HG03095 (cell line): ENCODE data around the gene SLC6A2.

Experiments
- ATAC-seq: cut with Tn5 transposase; IDR thresholded peaks from one replicate; pipeline ENCODE4 v1.9.1; 2021; ENCODE audit warnings: moderate library complexity; ENCODE audit not compliant: unreplicated experiment

The SLC6A2 gene

GRCh38 chr16:55647343-55647742 is 8.4 kb upstream of the SLC6A2 start:
- no peak for ATAC-seq

GRCh38 chr16:55647798-55648197 is 8.0 kb upstream of the SLC6A2 start:
- ATAC-seq, result no peak

DNA sequence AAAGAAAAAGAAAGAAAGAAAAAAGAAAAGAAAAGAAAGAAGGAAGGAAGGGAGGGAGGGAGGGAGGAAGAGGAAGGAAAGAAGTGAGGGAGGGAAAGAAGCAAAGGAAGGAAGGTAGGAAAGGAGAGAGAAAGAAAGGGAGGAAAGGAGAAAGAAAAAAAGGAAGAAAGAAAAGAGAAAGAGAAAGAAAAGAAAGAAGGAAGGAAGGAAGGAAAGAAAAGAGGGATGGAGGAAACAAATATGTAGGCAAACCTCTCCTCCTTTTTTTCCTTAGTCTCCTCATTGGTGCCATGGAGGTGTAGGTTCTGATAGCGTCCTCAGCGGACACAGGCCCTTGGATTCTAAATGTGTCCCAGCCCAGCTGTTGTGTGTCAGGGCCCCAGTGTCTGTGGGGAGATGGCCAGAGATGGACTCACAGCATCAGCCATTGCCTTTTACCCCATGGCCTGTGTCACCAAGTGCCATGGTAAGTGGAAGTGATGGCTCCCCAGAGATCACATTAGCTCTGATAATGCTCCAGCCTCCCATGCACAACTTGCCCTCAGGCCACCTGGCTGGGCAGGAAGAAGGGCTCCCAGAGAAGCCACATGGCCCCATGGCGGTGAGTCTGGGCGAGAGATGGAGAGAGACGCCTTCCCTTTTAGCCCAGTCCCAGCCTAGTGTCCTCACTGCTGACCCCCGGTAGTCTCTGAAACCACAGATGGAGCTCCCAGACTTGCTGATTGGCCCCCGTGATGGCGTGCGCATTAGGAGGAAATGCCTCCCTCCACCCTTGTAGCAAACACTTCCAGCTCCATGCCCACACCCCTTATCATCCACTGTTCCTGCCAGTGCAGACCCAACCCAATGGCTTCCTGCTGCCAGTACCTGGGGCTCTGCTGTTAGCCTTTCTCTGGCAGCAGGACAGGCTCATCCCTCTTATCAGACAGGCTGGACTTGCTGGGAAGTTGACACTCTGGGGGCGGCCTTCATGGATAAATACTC is 3.7 kb upstream of the SLC6A2 start:
- no peak for ATAC-seq

- no peak for ATAC-seq
These were observed 2.7 kb upstream of the SLC6A2 start for GRCh38 chr16:55653106-55653505.

DNA sequence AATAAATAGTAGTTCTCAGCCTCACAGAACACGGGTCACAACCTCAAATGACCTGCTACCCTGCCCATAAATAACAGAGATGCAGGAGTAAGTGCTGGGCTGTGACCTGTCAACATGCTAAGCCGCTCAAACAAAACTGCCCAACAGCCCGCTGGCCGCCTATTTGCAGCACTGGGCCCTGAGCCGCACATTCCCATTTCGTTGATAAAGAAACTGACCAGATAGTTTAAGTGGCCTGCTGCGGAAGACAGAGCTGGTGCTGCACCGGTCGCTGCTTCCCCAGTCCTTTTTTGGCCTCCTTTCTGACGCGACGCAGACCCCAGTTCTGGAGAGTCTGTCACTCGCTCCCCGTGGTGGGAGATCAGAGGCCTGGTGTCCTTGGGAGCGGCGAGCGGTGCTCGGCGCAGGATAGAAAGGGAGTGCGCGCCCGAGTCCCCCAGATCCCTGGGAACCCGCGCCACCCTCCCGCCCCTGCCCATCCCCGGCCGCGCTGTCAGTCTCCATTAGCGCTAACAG is 349 bp upstream of the SLC6A2 start:
- no peak for ATAC-seq

DNA sequence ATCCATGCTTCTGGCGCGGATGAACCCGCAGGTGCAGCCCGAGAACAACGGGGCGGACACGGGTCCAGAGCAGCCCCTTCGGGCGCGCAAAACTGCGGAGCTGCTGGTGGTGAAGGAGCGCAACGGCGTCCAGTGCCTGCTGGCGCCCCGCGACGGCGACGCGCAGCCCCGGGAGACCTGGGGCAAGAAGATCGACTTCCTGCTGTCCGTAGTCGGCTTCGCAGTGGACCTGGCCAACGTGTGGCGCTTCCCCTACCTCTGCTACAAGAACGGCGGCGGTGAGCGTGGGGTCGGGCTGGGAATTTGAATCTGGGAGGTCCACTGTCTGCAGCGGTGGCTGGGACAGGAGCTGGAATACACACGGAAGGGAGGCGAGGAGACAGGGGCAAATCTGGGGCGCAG is 904 bp downstream of the SLC6A2 start:
- no peak for ATAC-seq

DNA sequence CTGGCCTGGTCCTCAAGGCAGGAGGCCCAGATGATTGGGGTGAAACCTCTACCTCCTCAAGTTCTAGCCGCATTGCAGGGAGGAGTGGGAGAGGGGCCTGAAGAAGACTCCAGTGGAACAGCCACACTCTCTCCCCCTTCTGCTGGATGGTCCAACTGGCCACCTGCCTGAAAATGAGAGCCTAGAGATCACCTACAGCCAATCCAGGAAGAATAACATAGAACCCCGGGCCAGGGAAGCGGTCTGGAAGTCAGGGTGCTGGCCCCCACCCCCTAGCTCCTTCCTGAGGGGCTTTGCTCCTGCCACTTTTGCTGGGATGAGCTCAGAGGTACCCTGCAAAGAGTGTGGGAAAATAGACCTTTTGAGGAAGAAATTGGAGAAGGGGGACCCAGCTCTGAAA is 1.8 kb downstream of the SLC6A2 start:
- no peak for ATAC-seq

- no peak for ATAC-seq
These were observed 3.2 kb downstream of the SLC6A2 start for GRCh38 chr16:55658898-55659420.

DNA sequence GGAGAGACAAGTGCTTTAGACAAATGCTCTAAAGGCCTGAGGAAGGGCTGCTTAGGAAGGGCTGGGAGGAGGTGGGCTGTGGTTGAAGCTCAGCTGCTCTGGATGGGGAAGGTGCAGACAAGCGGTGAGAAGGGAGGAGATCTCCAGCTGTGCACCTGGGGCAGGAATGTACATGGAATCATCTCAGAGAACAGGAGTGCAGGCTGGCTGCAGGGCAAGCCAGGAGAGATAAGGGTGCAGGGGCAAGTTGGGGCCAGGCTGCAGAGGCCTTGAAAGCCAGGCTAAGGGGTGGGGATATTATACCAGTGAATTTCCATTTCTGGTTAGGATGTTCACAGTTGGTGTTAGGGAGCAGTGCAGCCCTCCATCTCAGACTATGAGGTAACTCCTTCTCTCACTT is 4.2 kb downstream of the SLC6A2 start:
- ATAC-seq, result no peak

- ATAC-seq, result no peak
These were observed 5.0 kb downstream of the SLC6A2 start for GRCh38 chr16:55660828-55661227.

- no peak for ATAC-seq
These were observed 6.3 kb downstream of the SLC6A2 start for GRCh38 chr16:55661941-55662643.

GRCh38 chr16:55662644-55663031 is 6.8 kb downstream of the SLC6A2 start:
- no peak for ATAC-seq

- no peak for ATAC-seq
These were observed 7.4 kb downstream of the SLC6A2 start for GRCh38 chr16:55663225-55663624.

- no peak for ATAC-seq
These were observed 8.2 kb downstream of the SLC6A2 start for GRCh38 chr16:55663765-55664677.

GRCh38 chr16:55664786-55665407 is 9.1 kb downstream of the SLC6A2 start:
- ATAC-seq, result no peak

GRCh38 chr16:55665511-55665910 is 9.7 kb downstream of the SLC6A2 start:
- ATAC-seq, result no peak

DNA sequence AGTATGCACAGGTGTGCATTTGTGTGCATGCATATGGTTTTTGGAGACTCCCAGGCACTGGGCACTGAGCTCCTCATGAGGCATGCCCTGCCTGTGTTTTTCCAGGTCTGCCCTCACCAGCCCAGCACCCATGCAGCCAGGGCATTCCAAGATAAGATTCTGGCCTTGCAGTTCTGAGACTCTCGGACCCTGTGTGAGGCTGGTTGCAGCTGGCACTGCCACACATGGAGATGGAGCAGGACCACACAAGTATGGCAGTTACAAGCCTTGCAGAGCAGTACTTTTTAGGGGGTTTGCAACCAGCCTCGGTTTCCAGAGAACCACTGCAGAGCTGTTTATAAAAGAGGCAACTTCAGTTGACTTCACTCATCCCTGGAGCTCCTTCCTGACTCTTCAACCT is 10.2 kb downstream of the SLC6A2 start:
- ATAC-seq, result no peak

DNA sequence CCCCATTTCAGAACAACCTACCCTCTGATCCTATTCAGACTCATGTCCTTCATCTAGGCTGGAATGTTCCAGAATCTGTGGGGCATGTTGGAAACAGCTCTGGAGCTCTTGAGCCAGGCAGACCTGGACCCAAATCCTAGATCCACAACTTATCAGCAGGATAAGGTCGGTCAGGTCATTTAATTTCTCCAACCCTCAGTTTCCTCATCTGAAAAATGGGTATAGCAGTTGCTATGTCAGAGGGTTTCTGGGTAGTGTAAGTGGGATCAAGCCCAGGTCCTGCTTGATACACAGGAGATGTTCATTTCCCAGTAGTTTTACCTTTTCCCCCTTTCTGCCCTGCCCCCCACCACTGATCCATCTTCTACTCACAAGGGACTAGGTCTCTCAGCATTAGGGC is 12.0 kb downstream of the SLC6A2 start:
- no peak for ATAC-seq

DNA sequence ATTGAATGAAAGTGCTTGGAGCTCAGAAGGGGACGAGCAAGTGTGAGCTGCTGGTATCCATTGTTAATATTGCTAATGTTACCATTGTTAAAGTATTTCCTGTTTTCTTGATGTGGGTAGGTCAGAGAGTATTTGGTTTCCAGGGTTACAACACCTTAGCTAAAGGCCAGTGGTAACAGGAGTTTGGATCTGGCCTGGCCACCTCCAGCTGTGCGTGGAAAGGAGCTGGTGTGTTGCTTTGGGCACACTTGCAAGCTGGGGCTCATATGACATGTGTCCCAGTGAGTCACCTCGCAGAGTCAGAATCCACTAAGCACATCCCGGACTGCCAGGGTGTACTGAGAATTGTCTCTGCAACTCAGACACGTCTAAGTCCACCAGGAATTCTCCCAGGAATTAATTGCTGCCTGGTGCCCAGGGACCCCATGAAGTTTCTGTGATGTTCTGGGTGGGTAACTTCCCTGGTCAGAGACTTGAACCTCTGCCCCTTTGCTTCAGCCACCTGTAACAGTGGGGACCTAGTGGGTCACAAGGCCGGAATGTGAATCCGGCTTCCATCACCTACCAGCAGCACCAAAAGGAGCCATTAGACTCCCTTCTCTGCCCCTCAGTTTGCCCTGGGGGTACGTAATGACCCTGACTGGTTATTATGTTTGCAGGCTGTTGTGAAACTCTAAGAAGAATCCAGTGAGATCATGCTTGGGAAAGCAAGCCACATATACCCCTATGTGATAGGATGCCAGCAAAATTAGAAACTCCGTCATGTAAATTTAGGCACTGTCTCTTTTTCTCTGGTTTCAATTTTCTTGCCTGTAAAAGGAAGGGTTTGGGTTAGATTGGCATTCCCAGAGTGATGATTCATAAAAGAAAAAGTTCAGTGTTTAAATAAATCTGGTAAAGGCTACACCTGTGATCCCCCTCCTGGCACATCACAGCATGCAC is 12.8 kb downstream of the SLC6A2 start:
- ATAC-seq, result no peak
